ENCODE measurements around the gene NSG1.
"Not testable (repeated sequence)": the region's sequence is repeated elsewhere in the genome, so short reads cannot be mapped to it uniquely, and the experiment has no call there.

NSG1 gene

DNA sequence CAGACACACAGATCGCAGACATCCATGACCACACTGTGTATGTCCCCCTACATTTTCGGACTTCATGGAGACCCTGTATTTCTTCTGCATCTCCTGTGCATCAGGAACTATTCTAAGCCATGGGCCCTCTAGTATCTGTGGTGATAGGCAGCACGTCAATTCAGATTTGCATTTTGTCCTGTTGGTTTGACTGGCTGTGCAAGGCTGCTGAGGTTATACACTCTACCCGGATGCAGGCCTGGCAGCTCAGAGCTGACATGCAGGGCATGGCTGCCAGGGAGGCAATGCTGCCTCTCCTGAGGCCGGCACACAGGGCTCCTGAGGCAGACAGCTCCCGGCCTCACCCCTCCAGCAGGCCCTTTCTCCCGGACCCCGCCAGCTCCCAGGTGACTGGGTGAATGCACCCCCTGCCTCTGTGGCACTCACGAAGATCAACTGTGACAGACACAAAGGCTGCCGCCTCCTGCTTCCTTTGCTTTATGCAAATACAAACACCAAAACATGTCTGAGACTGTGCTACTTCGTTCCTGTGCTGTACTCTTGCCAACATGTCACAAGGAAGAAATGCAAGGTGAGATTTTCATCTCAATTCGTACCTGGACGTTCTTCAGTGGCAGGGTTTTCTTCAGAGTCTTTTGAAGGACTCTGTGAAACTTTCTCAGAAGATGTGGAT lies 51.0 kb downstream of the NSG1 start:
- no peak for DNase-seq

DNA sequence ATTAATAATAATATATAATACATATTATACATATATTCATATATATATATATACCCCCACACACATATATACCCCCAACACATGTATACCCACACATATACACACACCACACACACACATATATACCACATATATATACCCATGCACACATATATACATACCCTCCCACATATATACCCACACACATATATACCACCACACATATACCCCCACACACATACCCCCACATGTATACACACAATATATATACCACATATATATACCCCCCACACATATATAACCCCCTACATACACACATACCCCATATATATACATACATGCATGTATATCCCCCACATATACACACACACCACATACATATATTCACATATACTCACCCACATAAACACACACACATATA lies 52.0 kb downstream of the NSG1 start:
- no peak for DNase-seq

DNA sequence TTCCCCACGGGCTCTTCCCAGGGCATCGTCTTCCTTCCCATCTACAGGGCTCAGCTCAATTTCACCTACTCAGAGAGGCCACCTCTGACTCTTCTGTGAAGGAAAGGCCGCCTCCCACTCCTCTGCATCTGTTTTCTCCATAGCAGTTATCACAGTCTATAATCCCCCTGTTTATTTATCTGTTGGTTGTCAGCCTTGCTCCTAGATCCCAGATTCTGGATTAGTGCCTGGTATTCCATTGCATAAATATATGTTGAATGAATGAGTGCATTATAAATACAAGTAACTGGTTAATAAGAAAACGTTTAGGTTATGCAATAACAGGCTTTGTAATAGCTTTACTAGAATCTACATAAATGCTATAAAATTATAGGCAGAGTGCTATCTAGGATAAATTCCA lies 52.9 kb downstream of the NSG1 start:
- DNase-seq: no peak

DNA sequence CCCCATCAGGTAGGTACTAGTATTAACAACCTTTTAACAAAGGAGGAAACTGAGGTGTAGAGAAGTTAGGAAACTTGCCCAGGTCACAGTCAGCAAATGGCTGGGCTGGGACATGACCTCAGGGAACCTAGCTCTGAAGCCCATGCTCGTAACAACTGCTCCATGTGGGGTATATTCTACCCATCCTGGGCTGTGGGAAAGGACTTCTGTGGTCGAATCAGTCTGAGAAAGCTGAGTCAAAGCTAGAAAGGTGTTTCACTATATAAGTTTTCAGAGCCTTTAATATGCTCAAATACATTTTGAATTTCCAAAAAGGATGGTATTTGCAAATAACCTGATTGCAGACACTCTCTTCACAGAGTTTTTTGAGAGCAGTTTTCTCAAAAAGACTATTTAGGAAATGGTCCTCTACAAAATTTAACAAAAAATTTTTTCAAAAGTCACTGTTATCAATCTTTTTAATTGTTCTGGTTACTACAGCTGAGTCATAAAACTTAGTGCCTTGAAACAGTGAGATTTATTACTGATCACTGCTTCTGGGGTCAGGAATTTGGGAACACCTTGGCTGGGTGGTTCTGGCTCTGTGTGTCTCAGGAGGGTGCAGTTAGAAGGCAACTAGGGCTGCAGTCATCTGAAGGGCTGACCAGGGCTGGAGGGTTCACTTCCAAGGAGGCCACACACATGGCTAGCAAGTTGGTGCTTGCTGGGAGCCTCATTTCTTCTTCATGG lies 53.6 kb downstream of the NSG1 start:
- DNase-seq: no peak

DNA sequence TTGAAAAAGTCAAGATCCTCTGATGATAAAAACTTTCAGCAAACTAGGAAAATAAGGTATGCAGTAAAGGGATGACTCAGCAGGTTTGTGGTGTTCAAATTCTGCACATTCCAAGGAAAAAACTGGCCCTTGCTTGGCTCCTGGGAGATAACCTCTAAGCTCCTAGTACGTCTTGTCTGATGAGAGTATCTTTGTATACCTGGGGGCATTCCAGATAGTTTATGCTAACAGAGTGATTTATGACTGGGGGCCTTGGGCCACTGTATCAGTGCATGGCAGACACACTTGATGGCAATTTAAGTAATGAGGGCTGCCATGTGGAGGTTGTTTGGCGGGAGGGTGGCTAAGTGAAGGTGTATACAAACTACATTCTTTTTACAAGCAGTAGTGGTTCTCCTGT lies 56.9 kb downstream of the NSG1 start:
- DNase-seq: no peak

DNA sequence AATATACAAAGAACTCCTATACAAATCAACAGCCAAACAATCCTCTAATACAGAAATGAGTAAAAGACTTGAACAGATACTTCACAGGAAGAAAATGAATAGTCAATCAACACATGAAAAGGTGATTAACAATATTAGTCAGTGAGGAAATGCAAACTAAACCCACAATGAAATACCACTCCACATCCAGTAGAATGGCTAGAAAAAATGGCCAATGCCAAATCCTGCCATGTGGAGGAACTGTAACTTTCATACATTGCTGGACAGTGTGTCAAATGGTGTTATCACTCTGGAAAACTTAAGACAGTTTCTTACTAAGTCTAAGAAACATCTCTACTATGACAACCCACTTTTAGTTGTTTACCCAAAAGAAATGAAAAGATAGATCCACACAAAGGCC lies 59.5 kb downstream of the NSG1 start:
- no peak for DNase-seq

DNA sequence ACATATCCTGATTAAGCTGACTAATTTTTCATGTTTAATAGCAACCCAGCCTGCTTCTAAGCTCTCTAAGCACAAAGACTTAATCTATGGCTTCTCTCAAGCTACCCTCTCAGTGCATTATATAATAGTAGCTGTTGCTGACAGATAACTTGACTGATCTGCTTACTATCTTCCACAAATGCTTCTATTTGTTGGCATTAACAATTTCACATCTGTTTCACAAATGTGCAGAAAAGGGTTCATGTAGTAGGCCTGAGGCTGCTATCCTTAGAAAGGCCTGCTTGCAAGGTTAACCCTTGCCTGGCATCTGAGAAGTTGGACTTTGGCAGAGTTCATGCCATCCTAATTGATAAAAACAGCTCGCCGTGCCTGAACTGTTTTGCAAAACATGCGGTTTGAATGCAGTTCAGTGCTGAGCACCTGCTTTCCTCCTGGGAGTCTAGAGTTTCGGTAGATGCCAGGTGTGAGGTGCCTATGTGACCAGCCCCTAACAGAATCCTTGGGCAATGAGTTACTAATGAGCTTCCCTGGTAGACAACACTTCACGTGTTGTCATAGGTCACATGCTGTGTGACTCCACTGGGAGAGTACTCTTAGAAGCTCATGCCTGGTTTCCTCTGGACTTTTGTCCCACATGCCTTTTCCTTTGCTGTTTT lies 68.4 kb downstream of the NSG1 start:
- DNase-seq: no peak

DNA sequence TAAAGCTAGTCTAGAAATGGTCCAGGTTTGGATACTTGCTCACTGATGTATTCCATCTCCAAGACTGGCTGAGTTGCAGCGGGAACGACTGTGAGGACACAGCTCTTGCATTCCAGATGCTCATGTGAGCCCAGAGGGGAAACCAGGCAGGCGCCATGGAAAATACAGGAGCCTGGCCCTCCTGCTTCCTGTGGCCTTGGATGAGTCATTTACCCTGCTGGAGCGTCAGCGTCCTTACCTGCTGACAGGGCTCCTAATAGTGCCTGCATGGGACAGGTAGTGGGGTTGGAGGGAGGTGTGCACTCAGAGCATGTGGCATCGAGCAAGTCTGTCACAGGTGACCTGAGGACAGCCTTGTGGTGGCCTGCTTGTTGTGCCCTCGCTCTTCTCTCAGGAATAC lies 69.4 kb downstream of the NSG1 start:
- DNase-seq: no peak

DNA sequence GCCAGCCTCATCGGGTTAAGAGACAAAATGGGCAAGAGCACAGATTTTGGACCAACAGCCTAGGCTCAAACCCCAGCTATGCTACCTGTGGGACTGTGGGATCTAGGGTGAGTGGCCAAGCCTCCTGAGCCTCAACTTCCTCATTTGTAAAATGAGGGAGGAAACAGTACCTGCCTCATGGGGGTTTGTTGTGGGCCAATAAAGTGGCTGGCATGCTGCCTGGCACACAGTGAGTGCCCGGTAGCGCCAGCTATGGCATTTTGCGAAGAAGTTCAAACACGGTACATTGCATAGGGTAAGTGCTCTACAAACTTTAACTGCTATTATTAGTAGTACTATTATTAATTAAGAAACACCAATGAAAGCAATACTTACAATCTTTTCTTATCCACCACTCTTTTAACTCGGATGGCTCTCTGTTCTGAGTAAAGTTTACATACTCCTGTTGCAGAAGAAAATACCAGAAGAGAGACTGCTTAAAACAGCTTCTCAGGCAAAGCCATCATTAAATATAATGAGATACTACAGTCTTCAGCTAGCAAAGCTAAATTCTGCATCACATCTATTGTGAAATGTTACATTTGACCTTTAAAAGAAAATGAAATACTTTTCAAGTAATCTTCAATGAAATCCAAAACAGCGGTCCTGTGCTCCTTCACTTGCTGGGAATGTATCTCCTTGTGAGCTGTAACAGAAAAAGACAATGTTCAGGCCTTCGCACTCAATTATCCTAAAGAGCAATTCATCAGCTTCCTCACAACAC lies 70.1 kb downstream of the NSG1 start:
- DNase-seq: no peak

DNA sequence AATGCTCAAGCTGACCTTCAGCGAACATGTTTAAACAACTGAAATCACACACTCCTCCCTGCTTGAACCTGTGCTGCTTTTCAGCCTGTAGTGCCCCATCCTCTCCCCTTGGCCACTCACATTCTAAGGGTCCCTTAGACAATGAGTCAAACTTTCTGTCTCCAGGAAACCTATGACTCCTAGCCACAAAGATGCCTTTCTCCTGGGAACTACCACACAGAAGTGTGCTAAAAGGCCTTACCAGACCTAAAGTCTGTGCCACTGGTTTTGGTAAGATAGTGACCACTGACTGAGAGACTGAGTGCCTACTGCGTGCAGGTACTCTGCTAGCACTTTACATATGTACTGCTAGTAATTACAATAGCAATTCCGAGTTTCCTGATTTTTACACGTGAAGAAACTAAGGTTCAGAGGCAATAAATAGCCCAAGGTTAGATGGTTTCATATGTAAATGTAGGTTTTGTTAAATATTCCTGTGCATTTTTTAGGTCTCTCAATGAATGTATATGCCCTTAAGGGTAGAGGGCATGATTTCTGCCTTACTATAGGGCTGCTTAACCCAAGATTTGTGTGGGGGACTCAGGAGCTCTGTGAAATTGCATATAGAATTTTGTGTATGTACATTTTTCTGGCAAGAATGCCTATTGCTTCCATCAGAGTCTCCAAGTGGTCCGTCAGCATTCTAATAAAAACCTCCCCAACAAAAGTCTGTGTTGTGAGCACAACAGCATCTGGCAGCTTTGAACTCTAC lies 71.1 kb downstream of the NSG1 start:
- no peak for DNase-seq

DNA sequence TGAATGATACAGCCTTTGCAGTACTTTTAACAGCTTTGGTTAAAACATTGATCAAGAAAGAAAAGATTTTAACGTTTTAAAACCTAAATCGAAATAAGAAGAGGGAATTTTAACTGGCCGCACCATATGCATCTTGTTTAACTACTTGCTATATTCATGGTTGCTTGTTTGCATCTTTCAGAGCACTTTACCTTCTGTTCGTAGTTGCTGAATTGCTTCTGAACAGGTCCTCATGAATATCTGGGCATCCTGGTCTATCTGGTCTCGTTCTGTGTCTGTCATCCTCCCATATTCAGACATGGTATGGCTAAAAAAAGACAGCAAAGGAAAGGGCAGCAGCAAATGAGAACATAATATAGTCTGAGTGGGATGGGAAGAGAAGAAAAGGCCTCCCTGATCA lies 72.3 kb downstream of the NSG1 start:
- no peak for DNase-seq

DNA sequence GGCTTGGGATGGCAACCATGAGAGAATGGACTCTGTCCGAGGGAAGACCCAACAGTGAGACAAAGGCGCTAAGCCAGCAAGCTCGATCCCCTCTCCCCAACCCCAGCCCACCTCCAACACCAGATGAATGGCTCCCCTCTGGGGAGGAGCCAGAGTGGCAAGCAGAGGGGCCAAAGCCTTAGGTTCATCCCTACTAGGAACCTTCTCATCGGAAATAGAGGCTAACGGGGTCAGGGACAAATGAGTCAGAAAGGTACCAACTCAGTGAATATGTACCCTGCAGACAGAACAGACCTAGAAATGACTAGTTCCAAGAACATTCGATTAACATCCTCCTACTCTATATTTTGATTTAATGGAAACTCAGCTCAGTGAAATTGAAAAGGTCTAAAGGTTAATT lies 73.9 kb downstream of the NSG1 start:
- DNase-seq: no peak

DNA sequence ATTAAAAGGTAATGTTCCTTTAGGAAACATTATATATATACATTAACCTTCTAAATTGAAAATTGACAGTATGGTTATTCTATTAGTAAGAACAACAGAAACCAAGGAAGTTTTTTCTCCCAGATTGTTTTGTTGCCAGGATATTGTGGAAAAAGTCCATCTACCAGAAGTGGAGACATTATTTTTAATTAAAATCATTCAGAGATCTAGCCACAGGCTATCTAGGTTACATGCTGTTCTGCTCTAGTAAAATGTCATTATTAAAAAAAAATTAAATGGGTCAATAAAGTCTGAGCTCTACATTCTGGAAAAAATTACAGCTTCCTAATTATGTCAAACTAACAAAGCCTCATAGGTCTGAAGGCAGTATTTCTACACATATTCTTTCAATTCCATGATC lies 74.3 kb downstream of the NSG1 start:
- DNase-seq: no peak

DNA sequence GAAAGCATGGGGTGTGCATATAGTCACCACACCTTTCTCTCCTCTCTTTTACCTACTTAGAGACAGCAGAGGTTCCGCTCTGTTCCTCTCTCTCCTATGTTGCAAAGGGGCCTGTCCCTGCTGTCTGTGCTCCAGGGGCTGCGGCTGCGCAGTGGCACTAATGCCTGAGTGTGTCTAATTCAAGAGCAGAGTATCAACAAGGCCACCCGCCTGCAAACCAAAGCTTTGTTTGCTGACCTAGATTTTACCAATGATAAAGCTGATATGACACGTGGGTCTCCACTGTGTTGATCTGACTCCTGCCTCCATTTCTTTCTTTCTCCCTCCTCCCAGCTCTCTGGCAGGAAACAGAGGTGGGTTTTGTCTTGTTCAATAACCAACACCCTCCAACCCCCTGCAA lies 74.9 kb downstream of the NSG1 start:
- no peak for DNase-seq

DNA sequence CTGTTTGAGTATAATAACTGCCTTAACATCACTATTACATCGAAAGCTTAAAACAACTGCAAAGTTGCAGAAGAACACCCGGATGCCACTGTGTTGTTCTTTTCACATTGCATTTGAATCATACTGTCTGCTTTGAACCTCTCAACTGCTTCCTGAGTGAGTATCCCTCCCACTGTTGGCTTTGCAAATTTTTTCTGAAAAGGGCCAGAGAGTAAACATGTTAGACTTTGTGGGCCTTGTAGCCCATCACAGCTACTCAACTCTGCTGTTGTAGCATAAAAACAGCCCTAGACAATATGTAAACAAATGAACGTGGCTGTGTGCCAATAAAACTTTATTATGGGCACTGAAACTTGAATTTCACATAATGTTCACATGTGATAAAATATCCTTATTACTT lies 76.1 kb downstream of the NSG1 start:
- no peak for DNase-seq

DNA sequence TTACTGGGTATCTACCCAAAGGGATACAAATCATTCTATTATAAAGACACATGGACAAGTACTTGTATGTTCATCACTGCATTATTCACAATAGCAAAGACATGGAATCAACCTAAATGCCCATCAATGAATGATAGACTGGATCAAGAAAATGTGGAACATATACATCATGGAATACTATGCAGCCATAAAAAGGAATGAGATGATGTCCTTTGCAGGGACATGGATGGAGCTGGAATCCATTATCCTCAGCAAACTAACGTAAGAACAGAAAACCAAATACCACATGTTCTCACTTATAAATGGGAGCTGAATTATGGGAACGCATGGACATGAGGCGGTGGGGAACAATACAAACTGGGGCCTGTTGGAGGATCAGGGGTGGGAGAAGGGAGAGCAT lies 78.3 kb downstream of the NSG1 start:
- DNase-seq: not testable (repeated sequence)
